Measurements from ENCODE around the gene PIM2. TPM values are rescaled to one million over a fixed set of nuclear protein-coding genes. Genes with fewer than 3 reads are reported as not detected.
A peak's percentile ranks its signal among the peaks of the same experiment; 100 is the strongest.

The PIM2 gene
- total RNA-seq, 1 experiment from 2014 or later: 0.16 TPM

DNA sequence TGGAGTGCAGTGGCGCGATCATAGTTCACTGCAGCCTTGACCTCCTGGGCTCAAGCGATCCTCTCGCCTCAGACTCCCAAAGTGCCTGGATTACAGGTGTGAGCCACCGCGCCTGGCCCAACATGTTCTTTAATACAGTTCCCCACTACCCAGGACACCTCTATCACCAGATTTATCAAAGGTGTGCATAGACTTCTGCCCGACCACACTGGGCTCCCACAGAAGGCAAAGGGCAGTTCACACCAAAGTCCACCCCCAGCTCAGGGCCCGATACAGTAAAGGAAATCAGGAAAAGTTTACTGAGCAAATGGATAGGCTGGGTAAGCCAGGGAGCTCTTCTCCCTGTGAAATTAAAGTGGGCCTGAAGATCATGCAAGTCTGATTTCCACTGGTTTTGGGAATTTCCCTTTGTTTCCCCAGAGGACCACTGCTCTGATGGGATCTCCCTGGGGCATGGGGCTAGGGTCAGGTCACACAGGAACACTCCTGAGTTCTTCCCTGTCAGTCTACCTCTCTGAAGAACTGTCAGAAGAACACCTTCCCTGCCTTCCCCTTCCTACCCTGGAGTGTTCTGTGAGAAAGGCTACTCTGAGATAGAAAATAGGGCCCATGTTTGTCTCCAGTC lies 17.7 kb upstream of the PIM2 start:
- DNase-seq (ENCODE audit: low read depth): no peak

- no peak for DNase-seq (ENCODE audit: low read depth)
These were observed 16.5 kb upstream of the PIM2 start for GRCh38 chrX:48935301-48935670.

DNA sequence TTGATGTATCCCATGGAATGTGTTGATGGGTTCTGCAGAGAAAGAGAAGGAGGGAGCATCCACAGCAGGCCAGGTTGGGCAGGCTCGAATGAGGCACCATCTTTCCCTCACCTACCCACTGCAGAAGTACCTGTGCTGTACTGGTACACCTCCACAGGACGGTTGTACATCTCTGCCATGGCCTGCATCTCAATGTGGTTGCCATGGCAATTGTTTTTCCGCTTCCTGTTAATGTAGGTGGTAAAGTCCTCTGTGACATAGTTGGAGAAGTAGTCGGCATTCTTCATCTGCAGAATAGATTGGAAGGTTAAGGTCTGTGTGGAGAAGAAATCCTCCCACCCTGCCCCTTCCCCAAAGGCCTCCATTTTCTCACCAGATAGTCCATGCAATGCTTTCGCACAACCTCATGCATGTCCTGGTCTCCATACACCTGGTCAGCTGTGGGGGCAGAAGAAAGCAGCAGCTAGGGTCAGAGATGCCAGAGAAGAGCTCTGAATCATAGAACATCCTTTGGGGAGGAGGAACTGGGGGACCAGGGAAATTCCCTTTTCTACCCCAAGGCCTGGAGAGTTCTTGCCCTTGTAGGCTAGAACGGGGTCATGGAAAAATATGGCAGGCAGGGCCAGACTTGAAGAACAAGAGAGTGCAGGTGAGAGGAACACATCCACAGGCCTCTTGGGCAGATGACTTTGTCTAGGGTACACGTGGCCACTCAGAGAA lies 15.9 kb upstream of the PIM2 start:
- DNase-seq (ENCODE audit: low read depth): no peak

DNA sequence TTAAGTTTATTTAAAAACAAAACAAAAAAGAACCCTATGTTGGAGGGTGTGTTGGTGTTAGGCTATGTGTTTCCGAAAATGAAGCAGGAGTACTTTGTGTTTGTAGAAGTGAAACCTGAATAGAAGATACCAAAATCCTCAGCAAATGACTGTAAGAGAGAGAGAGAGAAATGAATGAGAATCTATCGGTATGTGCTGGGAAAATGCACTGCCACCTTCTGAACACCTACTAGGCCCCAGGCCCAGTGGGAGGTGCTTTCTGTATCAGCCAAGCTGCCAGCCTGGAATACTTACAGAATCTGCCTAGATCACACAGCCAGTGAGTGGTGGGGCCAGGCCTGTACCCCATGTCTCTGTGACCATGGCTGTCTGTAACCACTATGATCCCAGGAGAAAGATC lies 14.9 kb upstream of the PIM2 start:
- no peak for DNase-seq (ENCODE audit: low read depth)

DNA sequence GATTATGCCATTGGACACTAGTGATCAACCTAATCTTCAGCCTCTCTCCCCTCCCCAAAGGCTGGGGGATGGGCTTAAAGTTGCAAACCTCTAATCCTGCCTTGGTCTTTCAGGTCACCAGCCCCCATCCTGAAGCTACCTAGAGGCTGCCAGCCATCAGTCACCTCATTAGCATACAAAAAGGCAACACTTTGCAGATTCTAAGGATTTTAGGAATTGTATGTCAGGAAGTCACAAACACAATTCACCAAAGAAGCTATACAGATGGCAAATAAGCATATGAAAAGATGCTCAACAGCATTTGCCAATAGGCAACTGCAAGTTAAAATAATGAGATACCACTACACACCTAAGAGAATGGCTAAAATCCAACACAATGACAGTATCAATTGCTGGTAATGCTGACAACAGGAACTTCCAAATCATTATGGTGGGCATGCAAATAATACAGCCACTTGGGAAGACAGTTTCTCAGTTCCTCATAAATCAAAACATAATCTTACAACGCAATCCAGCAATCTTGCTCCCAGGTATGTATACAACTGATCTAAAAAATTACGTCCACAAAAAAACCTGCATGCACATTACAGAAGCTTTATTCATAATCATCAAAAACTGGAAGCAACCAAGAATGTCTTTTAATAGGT lies 9.0 kb upstream of the PIM2 start:
- DNase-seq (ENCODE audit: low read depth): no peak

GRCh38 chrX:48927123-48927522 lies 8.3 kb upstream of the PIM2 start:
- DNase-seq (ENCODE audit: low read depth): no peak

DNA sequence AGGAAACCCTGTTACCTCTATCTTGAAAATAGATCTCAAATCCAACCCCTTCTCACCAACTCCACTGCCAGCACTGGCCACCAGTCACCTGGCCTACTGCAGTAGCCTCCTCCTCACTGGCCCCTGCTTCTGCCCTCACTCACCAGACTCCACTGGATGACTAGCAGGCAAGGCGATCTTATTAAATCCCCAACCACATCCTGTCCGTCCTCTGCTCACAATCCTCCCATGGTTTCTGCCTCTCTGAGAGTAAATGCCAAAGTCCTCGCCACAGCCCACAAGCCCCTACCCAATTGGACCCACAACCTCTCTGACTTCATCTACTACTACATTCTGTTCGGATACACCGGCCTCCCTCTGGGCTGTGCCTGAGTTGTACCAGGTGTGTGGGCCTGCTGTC lies 5.4 kb upstream of the PIM2 start:
- DNase-seq (ENCODE audit: low read depth): peak; percentile 15

DNA sequence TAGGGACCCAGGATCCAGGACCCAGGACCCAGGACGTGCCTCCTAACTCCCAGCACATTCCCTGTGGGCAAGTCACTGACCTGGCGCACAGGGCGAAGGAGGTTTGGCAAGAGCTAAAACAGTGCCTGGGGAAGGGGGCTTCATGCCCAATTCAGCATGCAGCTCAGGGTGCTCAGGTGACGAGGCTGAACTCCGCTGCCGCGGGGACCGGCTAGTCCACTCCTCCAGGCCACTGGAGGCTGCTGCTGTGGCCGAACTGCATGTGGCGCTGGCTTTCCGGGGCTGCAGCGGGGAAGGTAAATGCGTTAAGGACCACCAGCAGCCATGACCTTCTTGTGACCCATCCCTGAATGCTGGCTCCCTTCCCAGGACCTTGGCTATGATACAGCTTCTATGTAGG lies 4.9 kb upstream of the PIM2 start:
- DNase-seq (ENCODE audit: low read depth): no peak

GRCh38 chrX:48920718-48921104 lies 1.9 kb upstream of the PIM2 start:
- no peak for DNase-seq (ENCODE audit: low read depth)

DNA sequence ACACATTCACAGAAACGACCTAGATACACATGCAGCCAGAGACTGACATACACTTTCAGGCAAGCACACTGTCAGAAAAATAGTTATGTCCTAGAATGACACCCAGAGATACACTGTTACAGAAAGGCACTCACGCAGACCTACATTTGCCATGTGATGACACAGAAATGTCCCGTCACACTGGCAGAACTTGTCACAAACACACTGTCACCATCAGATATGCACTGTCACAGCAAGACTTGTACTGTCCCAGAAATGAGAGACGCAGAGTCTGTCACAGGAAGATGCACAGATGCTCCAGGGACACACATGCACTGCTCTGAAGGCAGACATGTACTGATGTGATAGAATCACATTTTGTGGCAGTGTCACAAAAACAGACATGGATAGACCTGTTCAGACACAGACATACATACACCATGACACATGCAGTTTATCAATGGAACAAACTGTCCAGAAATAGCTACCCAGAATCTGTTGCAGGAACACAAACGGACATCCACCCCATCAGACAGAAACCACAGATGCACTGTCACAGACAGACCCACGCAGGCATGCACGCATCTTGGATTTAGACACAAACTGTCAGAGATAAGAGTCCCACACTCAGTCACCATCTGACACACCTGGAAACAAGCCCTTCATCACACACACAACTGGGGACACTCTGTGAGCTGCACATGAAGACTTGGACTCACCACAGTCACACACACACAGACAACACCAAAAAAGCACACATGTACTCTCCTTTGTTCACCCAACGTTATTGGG lies 1.3 kb upstream of the PIM2 start:
- no peak for DNase-seq (ENCODE audit: low read depth)

GRCh38 chrX:48919360-48919841 lies 577 bp upstream of the PIM2 start:
- DNase-seq (ENCODE audit: low read depth): no peak

DNA sequence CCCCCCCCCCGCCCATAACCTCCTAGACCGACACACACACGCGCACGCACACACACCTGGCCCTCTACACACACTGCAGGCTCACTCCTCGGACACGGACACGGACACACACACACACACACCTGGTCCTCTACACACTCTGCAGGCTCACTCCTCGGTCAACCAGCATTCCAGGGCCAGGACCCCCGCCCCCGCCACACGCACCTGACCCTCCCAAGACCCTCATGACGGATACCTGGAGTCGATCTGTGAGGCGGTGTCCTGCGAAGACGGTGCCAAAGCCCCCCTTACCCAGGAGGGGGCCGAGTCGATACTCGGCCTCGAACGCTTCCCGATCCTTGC lies 552 bp downstream of the PIM2 start:
- no peak for DNase-seq (ENCODE audit: low read depth)

DNA sequence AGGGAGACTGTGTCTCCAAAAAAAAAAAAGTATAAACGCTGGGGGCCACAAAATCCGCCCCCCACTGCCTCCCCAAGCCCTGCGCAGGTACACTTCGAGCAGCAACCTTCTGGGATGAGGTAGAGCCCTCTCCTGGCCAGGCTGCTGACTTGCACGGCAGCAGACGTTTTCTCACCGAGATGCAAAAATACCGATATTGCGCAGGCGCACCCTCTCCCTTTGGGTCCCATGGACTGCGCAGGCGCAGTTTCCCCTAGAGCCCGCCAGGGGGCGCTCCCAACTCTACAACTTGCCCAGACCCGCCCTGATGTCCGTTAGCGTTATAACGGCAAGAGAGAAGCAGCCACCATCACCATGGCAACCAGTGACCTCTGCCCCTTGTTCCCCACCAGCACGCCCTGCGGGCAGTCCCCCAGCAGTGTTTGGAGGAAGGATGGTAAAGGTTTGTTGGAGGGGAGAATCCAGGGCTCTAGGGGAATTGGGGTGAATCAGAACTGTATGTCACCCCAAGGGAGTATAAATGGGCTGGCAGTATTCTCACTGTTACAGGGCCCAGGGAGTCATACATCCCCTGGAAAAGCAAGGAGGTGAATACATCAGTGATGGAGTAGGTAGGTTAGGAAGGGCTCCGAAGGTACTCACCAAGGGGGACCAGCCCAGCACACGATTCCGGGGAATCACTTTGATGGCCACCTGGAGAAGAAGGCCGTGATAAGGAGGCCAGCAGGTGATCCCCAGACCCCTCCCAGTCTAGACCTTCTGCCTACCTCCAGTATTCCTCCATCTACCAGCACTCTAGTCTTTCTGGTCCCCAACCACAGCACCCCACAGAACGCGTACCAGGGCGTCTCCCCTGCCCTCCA lies 1.5 kb downstream of the PIM2 start:
- peak; percentile 87 for DNase-seq (ENCODE audit: low read depth)

- DNase-seq (ENCODE audit: low read depth): no peak
These were observed 4.0 kb downstream of the PIM2 start for GRCh38 chrX:48914593-48915493.

DNA sequence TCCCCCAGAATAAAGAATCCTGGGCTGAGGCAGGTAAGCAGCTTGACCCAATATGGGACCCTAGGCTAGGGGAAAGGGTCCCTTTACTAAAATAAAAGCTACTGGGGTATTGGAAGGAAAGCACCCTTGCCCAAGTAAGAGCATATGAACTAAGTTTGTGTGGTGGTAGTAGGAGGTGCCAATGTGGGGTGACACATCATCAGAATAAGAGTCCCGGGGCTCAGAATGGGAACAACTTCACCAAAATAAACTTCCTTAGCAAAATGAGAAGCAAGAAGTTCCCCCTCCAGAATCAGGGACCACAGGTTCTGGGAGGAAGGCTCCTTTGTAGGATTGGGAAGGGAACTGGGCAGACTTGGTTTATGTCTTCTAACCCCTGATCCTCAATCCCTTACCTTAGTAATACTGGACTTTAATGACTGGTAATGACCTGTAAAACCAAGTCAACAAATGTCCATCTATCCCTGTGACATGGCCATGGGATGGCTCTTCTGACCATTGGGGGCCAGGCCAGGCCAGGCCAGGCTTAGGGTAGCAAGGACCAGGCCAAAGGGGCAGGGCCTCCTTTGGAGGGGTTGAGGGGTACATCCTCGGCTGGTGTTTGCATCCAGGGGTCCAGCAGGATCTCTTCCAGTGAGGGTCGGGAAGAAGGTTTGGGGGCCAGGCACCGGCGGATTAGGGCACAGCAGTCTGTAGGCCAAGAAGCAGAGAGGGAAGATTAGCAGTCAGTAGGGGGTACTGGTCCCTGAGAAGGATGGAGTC lies 5.0 kb downstream of the PIM2 start:
- DNase-seq (ENCODE audit: low read depth): no peak

DNA sequence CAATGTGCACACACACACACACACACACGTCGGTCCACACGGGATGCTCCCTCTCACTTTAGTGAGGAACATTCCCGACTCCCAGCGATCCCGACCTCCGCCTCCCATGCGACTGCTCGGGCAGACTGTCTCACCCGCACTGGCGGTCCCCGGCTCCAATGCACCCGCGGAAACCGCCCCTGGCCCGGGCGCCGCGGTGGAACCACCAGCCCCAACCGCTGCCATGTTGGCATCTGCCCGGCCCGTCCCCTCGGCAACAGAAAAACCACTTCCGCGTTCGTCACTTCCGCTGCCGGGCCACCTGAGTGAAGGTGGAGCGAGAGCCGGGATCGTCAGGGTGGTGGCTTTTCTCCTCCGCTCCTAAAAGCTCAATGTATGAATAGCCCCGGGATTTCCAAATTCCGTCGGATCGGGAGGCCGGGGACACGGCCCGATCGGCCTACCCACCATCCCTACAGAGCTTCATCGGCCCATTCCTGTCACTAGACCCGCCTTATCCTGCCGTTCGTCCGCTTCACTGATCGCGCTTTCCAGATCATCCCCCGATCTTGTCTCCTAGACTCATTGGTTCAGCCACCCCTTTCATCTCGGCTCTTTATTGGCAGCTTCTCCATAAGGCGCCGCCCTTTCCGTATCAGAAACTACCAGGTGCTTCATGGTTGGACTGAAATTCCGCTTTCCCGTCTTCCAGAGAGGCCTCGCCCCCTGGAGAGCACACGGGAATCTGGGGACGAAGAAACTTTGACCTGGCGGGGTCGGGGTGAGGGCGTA lies 7.2 kb downstream of the PIM2 start, which contains the start of gene SLC35A2:
Gene SLC35A2 (minus strand): TSS at position 235 of the 771 bp plus-strand sequence. CDS start 10 bp downstream, at position 225.
- peak; percentile 74 for DNase-seq (ENCODE audit: low read depth)

- DNase-seq (ENCODE audit: low read depth): no peak
These were observed 7.9 kb downstream of the PIM2 start for GRCh38 chrX:48910926-48911411.

DNA sequence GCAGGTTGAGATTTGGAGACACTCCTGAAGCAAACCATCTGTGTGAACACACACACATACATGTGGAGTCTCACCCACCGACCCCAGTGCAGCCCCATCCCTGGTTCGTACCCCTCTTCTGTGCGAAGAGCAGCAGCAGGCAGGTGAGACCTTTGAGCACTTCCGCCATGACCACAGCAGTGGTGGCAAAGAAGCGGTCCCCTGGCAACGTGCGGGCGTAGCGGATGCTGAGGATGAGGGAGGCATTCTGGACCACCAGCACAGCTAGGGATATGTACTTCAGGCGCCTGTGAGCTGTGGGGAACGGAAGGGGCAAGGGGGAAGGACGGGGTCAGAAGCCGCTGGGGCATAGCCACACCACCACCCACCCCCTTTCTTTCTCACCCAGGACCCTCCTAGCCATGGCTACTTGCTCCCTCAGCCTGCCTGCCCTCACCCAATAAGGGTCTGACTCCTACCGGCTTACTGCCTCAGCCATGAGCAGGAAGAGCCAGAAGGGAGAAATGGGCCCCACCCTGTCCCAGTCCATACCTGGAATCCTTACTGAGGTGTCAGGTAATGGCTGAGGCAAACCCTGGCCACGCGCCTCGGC lies 9.0 kb downstream of the PIM2 start:
- no peak for DNase-seq (ENCODE audit: low read depth)
